HG03520 (cell line): ENCODE data around the gene EEF1AKMT4.

ENCODE experiments used
- ATAC-seq: cut with Tn5 transposase; IDR thresholded peaks from one replicate; pipeline ENCODE4 v1.9.1; 2021; ENCODE audit warnings: mild to moderate bottlenecking, moderate library complexity; ENCODE audit not compliant: unreplicated experiment

EEF1AKMT4 gene

GRCh38 chr3:184249412-184250166 lies at the start of gene EEF1AKMT4:
Gene EEF1AKMT4 (plus strand): TSS chr3:184249672. CDS start chr3:184249695, 23 bp downstream.
- peak; percentile 88 for ATAC-seq

DNA sequence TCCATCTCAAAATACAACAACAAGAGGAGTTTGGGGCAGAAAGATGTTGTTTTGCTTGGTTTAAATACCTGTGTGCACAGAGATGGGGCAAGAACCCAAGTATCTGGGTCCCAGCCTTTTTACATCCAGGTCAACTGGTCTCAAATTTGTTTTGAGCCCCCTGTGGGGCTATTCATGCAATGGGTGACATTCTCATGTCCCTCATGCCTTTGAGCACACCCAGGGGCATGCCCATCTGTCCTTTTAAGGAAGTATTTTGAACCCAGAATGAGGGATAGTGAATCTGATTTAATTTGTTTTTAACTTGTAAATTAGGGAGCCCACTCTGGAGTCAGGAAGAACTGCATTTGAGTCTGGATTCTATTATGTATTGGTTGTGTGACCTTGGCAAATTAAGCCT lies 48.6 kb upstream of the EEF1AKMT4 start:
- ATAC-seq = no peak

DNA sequence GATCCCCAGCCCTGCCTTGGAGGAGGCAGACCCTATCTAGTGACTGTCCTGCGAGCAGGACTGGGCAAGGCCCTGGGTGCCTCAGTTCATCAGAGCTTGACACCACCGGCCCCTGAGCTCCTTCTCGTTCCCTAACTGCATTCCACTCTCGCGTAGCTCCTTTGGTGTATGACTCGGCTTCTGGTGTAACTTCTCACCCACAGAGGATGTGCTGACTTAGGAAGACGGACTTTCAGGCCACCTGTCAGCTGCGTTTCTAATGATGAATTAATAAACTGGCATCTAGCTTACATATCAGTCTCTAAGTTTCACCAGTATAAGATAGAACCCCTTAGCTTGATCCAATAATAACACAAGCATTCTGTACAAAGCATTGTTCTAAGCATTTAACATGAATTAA lies 45.9 kb upstream of the EEF1AKMT4 start:
- no peak for ATAC-seq

DNA sequence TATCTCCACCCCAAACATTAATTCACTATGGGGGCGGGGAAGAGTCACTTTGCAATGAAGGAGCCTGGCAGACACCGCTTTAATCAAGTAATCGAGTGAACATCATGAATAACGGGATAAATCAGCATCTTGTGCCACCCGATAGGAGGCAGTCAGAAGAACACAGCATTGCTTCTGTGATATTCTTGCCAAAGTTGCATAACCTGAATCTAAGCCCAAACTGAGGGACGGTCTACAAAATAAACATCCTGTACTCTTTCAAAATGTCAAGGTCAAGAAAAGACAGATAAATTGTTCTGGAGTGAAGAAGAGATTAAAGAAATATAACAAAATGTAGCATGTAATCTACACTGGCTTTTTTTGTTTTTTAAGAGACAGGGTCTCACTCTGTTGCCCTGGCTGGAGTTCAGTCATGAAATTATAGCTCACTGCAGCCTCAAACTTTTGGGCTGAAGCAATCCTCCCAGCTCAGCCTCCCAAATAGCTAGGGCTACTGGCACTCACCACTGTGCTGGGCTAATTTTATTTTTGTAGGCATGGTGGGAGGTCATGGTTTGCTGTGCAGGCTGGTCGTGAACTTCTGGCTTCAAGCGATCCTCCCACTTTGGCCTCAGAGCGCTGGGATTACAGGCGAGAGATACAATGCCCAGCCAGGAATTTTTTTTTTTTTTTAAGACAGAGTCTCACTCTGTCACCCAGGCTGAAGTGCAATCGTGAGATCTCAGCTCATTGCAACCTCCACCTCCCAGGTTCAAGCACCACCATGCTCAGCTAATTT lies 40.1 kb upstream of the EEF1AKMT4 start:
- ATAC-seq = no peak

DNA sequence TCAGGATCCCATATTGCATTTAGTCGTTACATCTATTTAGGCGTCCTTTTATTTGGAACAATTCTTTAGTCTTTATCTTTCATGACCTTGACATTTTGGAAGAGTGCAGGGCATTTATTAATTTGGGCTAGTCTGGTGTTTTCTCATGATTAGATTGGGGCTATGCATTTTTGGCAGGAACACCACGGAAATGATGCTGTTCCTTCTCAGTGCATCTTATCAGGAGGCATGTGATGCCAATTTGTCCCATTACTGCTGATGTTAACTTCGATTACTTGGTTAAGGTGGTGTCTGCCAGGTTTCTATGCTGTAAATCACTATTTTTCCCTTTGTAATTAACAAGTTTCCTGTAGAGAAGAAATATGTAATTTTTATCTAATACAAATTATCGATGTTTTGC lies 38.2 kb upstream of the EEF1AKMT4 start:
- ATAC-seq = no peak

GRCh38 chr3:184211718-184212117 lies 37.8 kb upstream of the EEF1AKMT4 start:
- ATAC-seq = no peak

DNA sequence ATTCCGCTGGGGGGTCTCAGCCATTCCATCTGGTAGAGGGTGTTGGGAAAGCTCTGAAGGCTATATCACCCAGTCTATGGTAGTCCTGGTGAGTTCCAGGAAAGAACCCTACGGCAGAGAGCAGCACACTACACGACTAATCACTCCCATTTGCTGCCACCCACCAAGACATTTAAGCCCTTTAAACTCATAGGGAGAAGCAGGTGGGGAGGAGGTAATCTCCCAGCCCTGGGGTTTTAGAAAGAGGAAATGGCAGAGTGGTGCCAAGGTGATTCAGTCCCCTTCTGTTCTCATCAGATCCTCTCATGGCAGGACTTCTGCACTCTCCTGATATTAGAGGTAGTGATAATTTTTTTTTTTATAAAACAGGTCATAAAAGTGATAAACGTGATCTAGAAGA lies 30.7 kb upstream of the EEF1AKMT4 start:
- ATAC-seq = no peak

DNA sequence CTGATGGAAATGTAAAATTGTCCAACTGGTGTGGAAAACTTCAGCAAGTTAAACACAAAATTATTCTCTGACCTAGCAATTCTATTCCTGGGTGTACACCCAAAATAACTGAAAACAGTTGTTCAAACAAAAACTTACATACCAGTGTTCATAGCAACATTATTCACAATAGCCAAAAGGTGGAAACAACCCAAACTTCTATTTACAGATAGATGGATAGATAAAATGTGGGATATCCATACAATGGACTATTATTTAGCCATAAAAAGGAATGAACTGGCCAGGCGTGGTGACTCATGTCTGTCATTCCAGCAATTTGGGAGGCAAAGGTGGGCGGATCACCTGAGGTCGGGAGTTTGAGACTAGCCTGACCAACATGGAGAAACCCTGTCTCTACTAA lies 27.0 kb upstream of the EEF1AKMT4 start:
- ATAC-seq = no peak

GRCh38 chr3:184223946-184224345 lies 25.5 kb upstream of the EEF1AKMT4 start:
- ATAC-seq = no peak

GRCh38 chr3:184227481-184227935 lies 22.0 kb upstream of the EEF1AKMT4 start:
- no peak for ATAC-seq

DNA sequence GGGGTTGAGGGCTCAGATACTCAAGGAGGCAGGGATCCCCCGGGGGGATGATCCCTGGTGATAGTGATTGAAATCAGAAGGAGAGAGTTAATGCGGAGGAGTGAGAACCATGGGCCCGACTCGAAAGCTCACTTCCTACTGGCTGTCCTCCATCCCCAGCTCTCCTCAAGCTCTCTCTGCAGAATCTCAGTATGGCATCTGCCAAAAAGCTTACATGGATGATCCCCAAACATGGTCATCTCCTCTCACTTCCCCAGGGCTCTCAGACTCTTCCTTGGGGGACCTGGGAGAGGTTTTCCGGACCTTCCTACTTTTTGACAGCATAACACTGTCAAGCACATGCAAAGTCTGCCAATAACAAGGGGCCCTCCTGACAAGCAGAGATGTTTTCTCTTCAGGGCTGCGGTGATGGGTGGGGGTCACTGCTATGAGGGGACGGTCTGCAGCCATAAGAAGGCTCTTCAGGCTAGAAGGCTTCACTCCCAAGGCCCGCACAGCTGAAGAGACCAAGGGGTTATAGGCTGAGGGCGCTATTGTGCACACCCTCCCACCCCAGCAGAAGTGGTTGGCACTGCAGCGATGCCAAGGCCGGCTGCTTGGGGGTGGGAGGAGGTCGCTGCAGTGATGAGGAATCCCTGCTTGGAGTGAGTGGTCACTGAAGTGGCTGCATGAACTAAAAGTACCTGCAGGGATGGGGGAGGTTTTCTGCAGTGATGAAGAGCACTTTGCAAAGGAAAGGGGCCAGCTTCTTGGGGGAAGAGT lies 20.9 kb upstream of the EEF1AKMT4 start:
- no peak for ATAC-seq

DNA sequence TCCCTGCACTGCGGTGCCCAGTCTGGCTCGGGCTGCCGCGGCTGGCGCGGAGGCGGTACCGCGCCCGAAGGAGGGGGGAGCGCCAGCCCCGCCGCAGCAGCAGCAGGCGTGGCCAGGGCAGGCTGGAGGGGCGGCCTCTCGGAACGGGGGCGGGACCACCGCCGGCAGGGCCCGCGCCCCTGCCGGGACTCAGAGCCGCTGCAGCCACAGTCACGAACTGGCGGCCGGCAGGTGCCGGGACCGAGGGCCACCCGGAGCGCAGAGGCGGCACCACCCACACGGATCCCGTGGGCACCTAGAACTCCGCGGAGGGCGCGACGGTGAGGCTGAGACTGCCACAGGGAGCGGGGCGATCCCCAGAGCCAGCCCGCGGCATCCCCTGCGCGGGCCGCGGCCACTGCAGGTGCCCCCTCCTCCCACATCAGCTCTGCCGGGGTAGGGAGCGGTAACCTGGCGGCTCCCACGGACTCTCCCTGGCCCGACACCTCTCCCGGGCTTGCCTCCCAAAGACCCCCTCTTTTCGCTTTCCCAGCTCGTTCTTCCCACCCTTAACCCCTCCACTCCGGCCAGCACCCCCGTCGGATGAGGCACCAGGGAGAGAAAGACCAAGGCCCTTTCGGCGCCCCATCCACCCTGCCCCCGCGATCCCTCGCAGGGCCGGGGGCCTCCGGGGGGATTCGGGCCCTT lies 19.9 kb upstream of the EEF1AKMT4 start, which contains the start of gene VWA5B2:
Gene VWA5B2, plus strand, starts transcription at position 192 of the 687 bp plus-strand sequence. CDS start 944 bp downstream, outside the sequence.
- ATAC-seq = peak; percentile 76

- no peak for ATAC-seq
Observed at GRCh38 chr3:184230081-184230602, 19.3 kb upstream of the EEF1AKMT4 start.

GRCh38 chr3:184230603-184231528 lies 18.6 kb upstream of the EEF1AKMT4 start:
- no peak for ATAC-seq

- ATAC-seq = no peak
Observed at GRCh38 chr3:184231671-184232070, 17.8 kb upstream of the EEF1AKMT4 start.

- no peak for ATAC-seq
Observed at GRCh38 chr3:184233127-184233843, 16.2 kb upstream of the EEF1AKMT4 start.

DNA sequence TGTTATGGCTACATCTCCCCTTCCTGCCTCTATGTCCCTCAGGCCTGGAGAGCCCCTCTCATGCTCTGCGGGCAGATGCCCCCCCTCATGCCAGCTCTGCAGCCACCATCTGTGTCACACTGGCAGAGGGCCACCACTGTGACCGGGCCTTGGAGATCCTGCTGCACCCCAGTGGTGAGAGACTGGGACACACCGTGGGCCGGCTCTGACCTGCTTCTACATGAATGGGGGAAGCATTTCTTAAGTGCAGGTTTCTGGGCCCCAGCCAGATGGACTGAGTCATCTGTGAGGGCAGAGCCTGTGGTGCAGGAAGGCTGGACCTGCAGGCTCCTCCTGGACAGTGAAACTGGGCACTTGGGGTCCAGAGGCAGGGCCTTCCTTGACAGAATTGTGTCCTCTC lies 15.2 kb upstream of the EEF1AKMT4 start:
- no peak for ATAC-seq

DNA sequence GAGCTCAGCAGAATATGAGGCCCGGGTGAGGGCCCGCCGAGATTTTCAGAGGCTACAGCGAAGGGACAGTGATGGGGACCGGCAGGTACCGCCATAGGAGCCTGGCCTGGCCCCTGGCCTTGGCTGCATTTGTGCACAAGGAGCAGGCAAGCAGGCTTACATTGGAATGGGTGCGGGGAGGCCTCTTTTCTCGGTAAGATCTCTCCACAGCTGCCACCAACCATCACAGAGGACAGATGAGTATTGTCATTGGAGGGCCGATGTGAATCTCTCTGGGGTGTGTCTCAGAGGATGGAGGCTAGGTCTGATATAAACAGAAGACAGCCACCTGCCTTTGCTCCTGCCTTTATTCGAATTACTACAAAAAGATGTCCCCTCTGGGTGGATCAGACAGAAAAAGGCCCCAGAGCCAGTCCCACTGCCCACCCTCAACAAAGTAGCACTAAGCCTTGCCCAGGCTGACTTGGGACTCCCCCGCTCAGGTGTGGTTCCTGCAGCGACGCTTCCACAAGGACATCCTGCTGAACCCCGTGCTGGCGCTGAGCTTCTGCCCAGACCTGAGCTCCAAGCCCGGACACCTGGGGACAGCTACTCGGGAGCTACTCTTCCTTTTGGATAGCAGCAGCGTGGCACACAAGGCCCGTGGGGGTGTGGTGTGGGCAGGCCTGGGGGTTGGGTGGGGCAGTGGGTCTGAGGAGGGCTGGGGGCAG lies 14.6 kb upstream of the EEF1AKMT4 start:
- no peak for ATAC-seq
